ENCODE results near the gene TACR1. TPM values are rescaled to one million over a fixed set of nuclear protein-coding genes. Genes with fewer than 3 reads are reported as not detected.

TACR1 gene
- total RNA-seq, 1 experiment from 2014 or later = not detected

- ChIA-PET RAD21 (ENCODE audit: low non-redundant PET in 1 of 2, low total read pairs in 2 of 2, uncharacterized antibody in 2 of 2, unreplicated experiment in 2 of 2) (no interaction called here), POLR2A (no interaction called here), CTCF (no interaction called here)
- Histone ChIP-seq H3K36me3 (ENCODE audit: control insufficient read depth in 1 of 2, insufficient read depth in 2 of 2, low read length in 2 of 2) (no peaks in the 10 kb centered on the region), H3K9ac (ENCODE audit: low read length) (no peak overlapping the region), H3K4me2 (ENCODE audit: low read length) (no peak overlapping the region), H3K9me3 (ENCODE audit: control insufficient read depth in 1 of 2, insufficient read depth in 1 of 2, low read depth in 1 of 2, low read length in 2 of 2) (no peaks in the 10 kb centered on the region), H3K79me2 (ENCODE audit: insufficient read depth, low read length) (no peaks in the 10 kb centered on the region), H3K9me2 (ENCODE audit: insufficient read depth) (no peaks in the 10 kb centered on the region), H3K4me3 (replicated peaks in 1 of 2; ENCODE audit: low read depth in 1 of 2, low read length in 2 of 2) (no peak overlapping the region), H3K27ac (ENCODE audit: low read depth, low read length) (no peak overlapping the region), H2AFZ (ENCODE audit: low read depth, low read length, poor library complexity, severe bottlenecking) (no peak overlapping the region), H3K4me1 (ENCODE audit: control insufficient read depth in 1 of 2, insufficient read depth in 2 of 2, low read length in 2 of 2) (no peaks in the 10 kb centered on the region), H3K27me3 (ENCODE audit: insufficient read depth, low read length) (0 out of 2 replicates have a peak, but pooled peaks cover 7% of the 10 kb centered on the region), H4K20me1 (ENCODE audit: insufficient read depth) (no peaks in the 10 kb centered on the region)
- no TSS peak for BruUV-seq (replicated peaks)
- DNase-seq (ENCODE audit: low read depth, low spot score) (peak; percentile 36), ATAC-seq (peak; percentile 100)
- TF ChIP-seq CEBPB (IDR thresholded peaks at IDR 0.05; ENCODE audit: low read depth) (no peak), RAD21 (IDR thresholded peaks at IDR 0.05; ENCODE audit: low read depth) (peak; percentile 64), EZH2 (IDR thresholded peaks at IDR 0.05) (no peak), ZNF274 (IDR thresholded peaks at IDR 0.05; ENCODE audit: low read depth, low read length) (no peak), CTCF (IDR thresholded peaks at IDR 0.05 in 2 of 3, conservative IDR thresholded peaks at IDR 0.05 in 1 of 3; ENCODE audit: borderline replicate concordance in 1 of 3, insufficient read depth in 1 of 3, low read depth in 2 of 3, low read length in 2 of 3) (peak; percentile 32 to 86 (median 69); a peak in 5 of 6 replicates)
- intact Hi-C loops (cut with micrococcal nuclease) = loop anchor here (10.0 kb wide), 2 partner anchors 119 to 359 kb away; no protein-coding TSS in a partner anchor
These were observed 145.7 kb downstream of the TACR1 start for GRCh38 chr2:75053484-75054112.

GRCh38 chr2:75047992-75048625, 151.2 kb downstream of the TACR1 start:
- Histone ChIP-seq H3K36me3 (ENCODE audit: control insufficient read depth in 1 of 2, insufficient read depth in 2 of 2, low read length in 2 of 2) (no peaks in the 10 kb centered on the region), H3K9me3 (ENCODE audit: control insufficient read depth in 1 of 2, insufficient read depth in 1 of 2, low read depth in 1 of 2, low read length in 2 of 2) (no peaks in the 10 kb centered on the region), H3K9me2 (ENCODE audit: insufficient read depth) (no peaks in the 10 kb centered on the region; the same call in 1 of the 2 replicates), H3K4me1 (ENCODE audit: control insufficient read depth in 1 of 2, insufficient read depth in 2 of 2, low read length in 2 of 2) (peaks cover 8 to 15% of the 10 kb centered on the region in 2 experiments; a peak in 3 of 4 replicates), H4K20me1 (ENCODE audit: insufficient read depth) (no peaks in the 10 kb centered on the region), H3K79me2 (ENCODE audit: insufficient read depth, low read length) (no peaks in the 10 kb centered on the region), H3K27ac (ENCODE audit: low read depth, low read length) (no peak overlapping the region), H3K4me3 (replicated peaks in 1 of 2; ENCODE audit: low read depth in 1 of 2, low read length in 2 of 2) (no peak overlapping the region), H3K27me3 (ENCODE audit: insufficient read depth, low read length) (peaks cover 18% of the 10 kb centered on the region), H3K9ac (ENCODE audit: low read length) (no peak overlapping the region), H3K4me2 (ENCODE audit: low read length) (peak overlapping the region; percentile 15; the same call in 1 of the 2 replicates), H2AFZ (ENCODE audit: low read depth, low read length, poor library complexity, severe bottlenecking) (no peak overlapping the region)
- intact Hi-C loops (cut with micrococcal nuclease) = no loop called here
- no TSS peak for BruUV-seq (replicated peaks)
- ChIA-PET CTCF (no interaction called here), RAD21 (ENCODE audit: low non-redundant PET in 1 of 2, low total read pairs in 2 of 2, uncharacterized antibody in 2 of 2, unreplicated experiment in 2 of 2) (no interaction called here), POLR2A (no interaction called here)
- ATAC-seq (no peak), DNase-seq (ENCODE audit: low read depth, low spot score) (no peak)
- TF ChIP-seq ELF1 (IDR thresholded peaks at IDR 0.05; ENCODE audit: borderline replicate concordance, low read depth) (no peak), FOSL1 (IDR thresholded peaks at IDR 0.05; ENCODE audit: low read depth) (no peak), ZNF274 (IDR thresholded peaks at IDR 0.05; ENCODE audit: low read depth, low read length) (no peak), MAX (IDR thresholded peaks at IDR 0.05) (no peak), CTCF (IDR thresholded peaks at IDR 0.05 in 2 of 3, conservative IDR thresholded peaks at IDR 0.05 in 1 of 3; ENCODE audit: borderline replicate concordance in 1 of 3, insufficient read depth in 1 of 3, low read depth in 2 of 3, low read length in 2 of 3) (no peak), RAD21 (IDR thresholded peaks at IDR 0.05; ENCODE audit: low read depth) (no peak), SIN3A (IDR thresholded peaks at IDR 0.05; ENCODE audit: low read depth) (no peak), ZFX (IDR thresholded peaks at IDR 0.05) (no peak), YY1 (IDR thresholded peaks at IDR 0.05; ENCODE audit: extremely low read depth, insufficient replicate concordance, low read depth, low read length) (no peak), ATF3 (IDR thresholded peaks at IDR 0.05) (no peak), EZH2 (IDR thresholded peaks at IDR 0.05) (no peak), JUND (IDR thresholded peaks at IDR 0.05) (no peak), SP1 (IDR thresholded peaks at IDR 0.05; ENCODE audit: low read depth) (no peak)

All from HCT116 (cell line).